ENCODE measurements around the gene DPAGT1. TPM values are rescaled to one million over a fixed set of nuclear protein-coding genes. Genes with fewer than 3 reads are reported as not detected.

DPAGT1 gene
- total and polyA plus RNA-seq, 2 of the 8 experiments (the other 6 are each of a cell fraction or from before 2014, with no cell fraction given), result 59.8 to 236 TPM

DNA sequence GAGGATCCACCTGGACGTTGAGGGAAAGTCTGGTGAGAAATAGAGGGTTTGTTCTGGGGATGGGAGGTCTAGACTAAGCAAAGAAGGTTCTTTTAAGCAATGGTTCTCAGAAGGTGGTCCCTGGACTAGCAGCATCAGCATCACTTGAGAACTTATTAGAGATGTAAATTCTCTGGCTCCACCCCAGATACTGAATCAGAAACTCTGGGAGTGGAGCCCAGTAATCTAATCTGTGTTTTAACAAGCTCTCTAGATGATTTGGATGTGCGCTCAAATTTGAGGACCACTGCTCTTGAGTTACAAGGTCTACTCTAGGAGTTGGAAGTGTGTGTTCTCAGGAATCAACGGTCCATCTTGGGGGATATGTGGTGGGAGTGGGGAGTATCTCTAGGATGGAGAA is 43.9 kb upstream of the DPAGT1 start:
- peaks cover 5 to 16% (median 11%) of the 10 kb centered on the region in 4 experiments for H3K4me1 ChIP-seq (replicated peaks in 1 of 4; ENCODE audit: control insufficient read depth in 3 of 4, insufficient read depth in 4 of 4, low read length in 3 of 4)
- no peak overlapping the region for H2BK120ac ChIP-seq (replicated peaks; ENCODE audit: low read depth, low read length)
- H3K79me1 ChIP-seq (ENCODE audit: low read depth, low read length), result no peaks in the 10 kb centered on the region
- H2AK5ac ChIP-seq (ENCODE audit: low read depth, low read length), result no peak overlapping the region
- no peak overlapping the region for H3K4ac ChIP-seq (replicated peaks; ENCODE audit: insufficient read length, low read depth, low read length)
- H2BK12ac ChIP-seq (ENCODE audit: low read depth, low read length), result no peak overlapping the region
- H4K5ac ChIP-seq (ENCODE audit: insufficient read length, low read depth, low read length), result no peak overlapping the region
- no peaks in the 10 kb centered on the region for H3K9me3 ChIP-seq (ENCODE audit: insufficient read depth in 2 of 2, low read depth in 1 of 2, low read length in 1 of 2)
- POLR2A ChIA-PET (ENCODE audit: partially characterized antibody), result interaction anchor here (1.0 to 2.5 kb wide), 6 partner anchors 9 to 172 kb away, joined by 3 to 6 read pairs (median 3); a partner anchor contains a TSS
- no peak overlapping the region for H2BK5ac ChIP-seq (ENCODE audit: low read depth, low read length)
- CTCF ChIA-PET (ENCODE audit: partially characterized antibody), result interaction anchor here (0.6 to 23.6 kb wide), 18 partner anchors 8 to 528 kb away, joined by 3 to 389 read pairs (median 4); partner anchors contain the start of genes CBL, NHERF4 and NLRX1
- TF ChIP-seq RBBP5 (IDR thresholded peaks at IDR 0.05; ENCODE audit: borderline replicate concordance, low read depth, low read length) (no peak), TCF12 (IDR thresholded peaks at IDR 0.05; ENCODE audit: low read depth, low read length) (no peak), SP1 (IDR thresholded peaks at IDR 0.05; ENCODE audit: low read depth, low read length) (no peak), MAFK (IDR thresholded peaks at IDR 0.05; ENCODE audit: low read depth, low read length) (no peak), BRCA1 (IDR thresholded peaks at IDR 0.05; ENCODE audit: low read depth, low read length) (no peak), NRF1 (IDR thresholded peaks at IDR 0.05; ENCODE audit: low read depth, low read length) (no peak), TAF1 (IDR thresholded peaks at IDR 0.05; ENCODE audit: low read depth, low read length) (no peak), KDM1A (IDR thresholded peaks at IDR 0.05; ENCODE audit: borderline replicate concordance, low read length) (no peak), CBX8 (IDR thresholded peaks at IDR 0.05; ENCODE audit: borderline replicate concordance, low read depth, low read length) (no peak), ZNF274 (IDR thresholded peaks at IDR 0.05; ENCODE audit: borderline replicate concordance, extremely low read depth, low read length) (no peak), CHD1 (IDR thresholded peaks at IDR 0.05; ENCODE audit: low read depth, low read length) (no peak), CEBPB (IDR thresholded peaks at IDR 0.05; ENCODE audit: low read depth, low read length) (no peak), ASH2L (IDR thresholded peaks at IDR 0.05; ENCODE audit: low read length) (no peak)
- peak overlapping the region; percentile 73; the same call in 1 of the 2 replicates for H2AFZ ChIP-seq (ENCODE audit: low read length)
- no peaks in the 10 kb centered on the region for H3K36me3 ChIP-seq (ENCODE audit: control insufficient read depth in 2 of 4, insufficient read depth in 4 of 4, low read length in 3 of 4)
- H3K18ac ChIP-seq (ENCODE audit: extremely low read depth, low read length), result no peak overlapping the region
- H4K20me1 ChIP-seq (replicated peaks in 1 of 2; ENCODE audit: control insufficient read depth in 1 of 2, insufficient read depth in 2 of 2, low read length in 2 of 2), result no peaks in the 10 kb centered on the region
- H3K23ac ChIP-seq (ENCODE audit: insufficient read length), result no peak overlapping the region
- no peak overlapping the region for H3K14ac ChIP-seq (ENCODE audit: insufficient read length)
- H3K56ac ChIP-seq (replicated peaks; ENCODE audit: insufficient read length, low read depth, low read length), result no peak overlapping the region
- peaks cover 15 to 34% (median 27%) of the 10 kb centered on the region in 4 experiments for H3K27me3 ChIP-seq (replicated peaks in 1 of 4; ENCODE audit: control insufficient read depth in 3 of 4, extremely low read depth in 1 of 4, insufficient read depth in 3 of 4, low read length in 3 of 4)
- H3K9ac ChIP-seq (replicated peaks in 1 of 4; ENCODE audit: extremely low read depth in 1 of 4, low read depth in 3 of 4, low read length in 3 of 4), result no peak overlapping the region
- H4K91ac ChIP-seq (replicated peaks; ENCODE audit: insufficient read length, low read length), result no peak overlapping the region
- H3K79me2 ChIP-seq (ENCODE audit: control insufficient read depth in 1 of 2, insufficient read depth in 2 of 2, low read length in 2 of 2), result no peaks in the 10 kb centered on the region
- no peak overlapping the region for H3K4me2 ChIP-seq (ENCODE audit: insufficient read depth in 1 of 2, low read depth in 2 of 2, low read length in 2 of 2)
- 65% methylated on average over 3 of the region's 3 CpGs; no CpG with 5 or more reads in 1 of the 2 experiments for whole genome bisulfite sequencing, 2 experiments (ENCODE audit: extremely low coverage in 1 of 2, insufficient coverage in 1 of 2, insufficient read length in 1 of 2, insufficient replicate concordance in 2 of 2, low coverage in 1 of 2, low lambda C conversion rate in 2 of 2, missing lambda C conversion rate in 1 of 2)
- DNase-seq (ENCODE audit: low read depth in 1 of 2, low spot score in 2 of 2) (no peak), FAIRE-seq (no peak)
- H4K8ac ChIP-seq (ENCODE audit: extremely low read depth, insufficient read depth, low read length), result no peak overlapping the region
- no peak overlapping the region for H3K27ac ChIP-seq (ENCODE audit: low read depth, low read length)
- no peak overlapping the region for H2BK20ac ChIP-seq (ENCODE audit: low read length)
- H3K4me3 ChIP-seq (ENCODE audit: extremely low read depth in 1 of 4, insufficient read depth in 2 of 4, low read depth in 3 of 4, low read length in 4 of 4), result no peak overlapping the region
- H2BK15ac ChIP-seq (ENCODE audit: low read length), result peak overlapping the region; percentile 76
- peaks cover 12% of the 10 kb centered on the region; the same call in 1 of the 2 replicates for H3K23me2 ChIP-seq (ENCODE audit: low read depth, low read length)
